Measurements from ENCODE around the gene CAPN14. TPM values are rescaled to one million over a fixed set of nuclear protein-coding genes. Genes with fewer than 3 reads are reported as not detected.

The CAPN14 gene
- total and polyA plus RNA-seq, 2 of the 4 experiments (the other 2 are of a cell fraction): under 0.01 to 0.09 TPM

GRCh38 chr2:31232586-31232985 lies 15.3 kb upstream of the CAPN14 start:
- Histone ChIP-seq H3K4me1 (ENCODE audit: control insufficient read depth, insufficient read depth, low read length) (peaks cover 9% of the 10 kb centered on the region), H4K8ac (ENCODE audit: low read depth in 2 of 2, low read length in 2 of 2) (no peak overlapping the region), H2BK5ac (ENCODE audit: low read depth, low read length, poor library complexity, severe bottlenecking) (no peak overlapping the region), H4K91ac (ENCODE audit: insufficient read depth, low read depth, low read length) (no peak overlapping the region), H3K36me3 (ENCODE audit: control insufficient read depth, insufficient read depth, low read length) (no peaks in the 10 kb centered on the region), H3K23ac (ENCODE audit: low read depth, low read length) (no peak overlapping the region), H3K18ac (ENCODE audit: low read depth, low read length) (no peak overlapping the region), H3K79me1 (ENCODE audit: low read depth in 1 of 2, low read length in 2 of 2) (peaks cover 10 to 23% of the 10 kb centered on the region in 2 experiments; a peak in 3 of 4 replicates), H4K5ac (ENCODE audit: low read depth, low read length) (no peak overlapping the region), H2AFZ (replicated peaks; ENCODE audit: low read length, poor library complexity) (no peak overlapping the region), H3K27me3 (ENCODE audit: control insufficient read depth, insufficient read depth, low read length) (peaks cover 8% of the 10 kb centered on the region; the same call in 1 of the 2 replicates), H3K4me3 (ENCODE audit: insufficient read depth, low read depth, low read length) (no peak overlapping the region), H3K4me2 (ENCODE audit: low read depth, low read length) (no peak overlapping the region), H3K9me3 (ENCODE audit: control insufficient read depth, insufficient read depth, low read length) (no peaks in the 10 kb centered on the region), H2BK20ac (ENCODE audit: low read depth, low read length) (no peak overlapping the region), H2BK15ac (ENCODE audit: low read depth, low read length) (no peak overlapping the region), H3K9me1 (ENCODE audit: insufficient read depth, low read length) (peaks cover 18% of the 10 kb centered on the region; the same call in 1 of the 2 replicates), H2AK9ac (replicated peaks; ENCODE audit: low read depth, low read length, poor library complexity) (no peak overlapping the region), H3K9ac (ENCODE audit: low read depth, low read length) (no peak overlapping the region), H2BK120ac (ENCODE audit: low read depth, low read length) (no peak overlapping the region), H3K27ac (ENCODE audit: insufficient read depth, low read length) (no peak overlapping the region), H3K14ac (replicated peaks; ENCODE audit: low read depth, low read length) (no peak overlapping the region), H3K56ac (ENCODE audit: extremely low read depth, insufficient read depth, low read length) (no peak overlapping the region), H2AK5ac (ENCODE audit: low read depth, low read length) (no peak overlapping the region), H4K20me1 (ENCODE audit: insufficient read depth, low read length) (peaks cover 12% of the 10 kb centered on the region), H3K4ac (ENCODE audit: low read depth, low read length) (no peak overlapping the region)
- dilution Hi-C loops (cut with HindIII; ENCODE audit: low sequenced_read_pairs, unreplicated experiment) (no loop called here), in situ Hi-C loops (cut with MboI; ENCODE audit: low sequenced_read_pairs) (loop anchor here (5.0 kb wide), 1 partner anchor 105 kb away; no protein-coding TSS in a partner anchor), intact Hi-C loops (cut with micrococcal nuclease) (loop anchor here (5.0 kb wide), 1 partner anchor 290 kb away; no protein-coding TSS in a partner anchor)
- CTCF ChIA-PET: interaction anchor here (1.7 to 1.8 kb wide), 2 partner anchors 12 to 102 kb away, joined by 5 to 6 read pairs; no protein-coding TSS in a partner anchor
- WGBS, 2 experiments (ENCODE audit: extremely low coverage in 2 of 2, insufficient read length in 1 of 2): no CpG with 5 or more reads among the region's 4 CpGs
- TF ChIP-seq CEBPB (IDR thresholded peaks at IDR 0.05; ENCODE audit: low read depth, low read length) (no peak), FOS (IDR thresholded peaks at IDR 0.05; ENCODE audit: low read depth, low read length) (no peak), CHD1 (IDR thresholded peaks at IDR 0.05; ENCODE audit: low read depth, low read length) (no peak), MAFK (IDR thresholded peaks at IDR 0.05; ENCODE audit: low read depth, low read length) (no peak), POLR2A (IDR thresholded peaks at IDR 0.05; ENCODE audit: low read depth, low read length) (no peak), CTCF (conservative IDR thresholded peaks at IDR 0.05; ENCODE audit: low read depth, low read length) (no peak), MXI1 (IDR thresholded peaks at IDR 0.05; ENCODE audit: borderline replicate concordance, low read depth, low read length) (no peak), RFX5 (IDR thresholded peaks at IDR 0.05; ENCODE audit: low read depth, low read length) (no peak), BHLHE40 (IDR thresholded peaks at IDR 0.05; ENCODE audit: low read depth, low read length) (no peak), USF2 (IDR thresholded peaks at IDR 0.05; ENCODE audit: low read depth, low read length) (no peak), MAZ (IDR thresholded peaks at IDR 0.05; ENCODE audit: borderline replicate concordance, low read depth, low read length) (no peak), RCOR1 (IDR thresholded peaks at IDR 0.05; ENCODE audit: insufficient replicate concordance, low read length) (no peak), SMC3 (IDR thresholded peaks at IDR 0.05; ENCODE audit: low read depth, low read length) (no peak), NFE2L2 (IDR thresholded peaks at IDR 0.05; ENCODE audit: low read depth, low read length) (no peak), RAD21 (IDR thresholded peaks at IDR 0.05; ENCODE audit: low read length) (no peak)
- TF ChIP-seq, protein P1, sequence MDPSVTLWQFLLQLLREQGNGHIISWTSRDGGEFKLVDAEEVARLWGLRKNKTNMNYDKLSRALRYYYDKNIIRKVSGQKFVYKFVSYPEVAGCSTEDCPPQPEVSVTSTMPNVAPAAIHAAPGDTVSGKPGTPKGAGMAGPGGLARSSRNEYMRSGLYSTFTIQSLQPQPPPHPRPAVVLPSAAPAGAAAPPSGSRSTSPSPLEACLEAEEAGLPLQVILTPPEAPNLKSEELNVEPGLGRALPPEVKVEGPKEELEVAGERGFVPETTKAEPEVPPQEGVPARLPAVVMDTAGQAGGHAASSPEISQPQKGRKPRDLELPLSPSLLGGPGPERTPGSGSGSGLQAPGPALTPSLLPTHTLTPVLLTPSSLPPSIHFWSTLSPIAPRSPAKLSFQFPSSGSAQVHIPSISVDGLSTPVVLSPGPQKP (IDR thresholded peaks at IDR 0.05; ENCODE audit: borderline replicate concordance, low read depth, low read length): no peak
- BruUV-seq (replicated peaks): no TSS peak
- POLR2A ChIA-PET (ENCODE audit: unreplicated experiment): no interaction called here
- ATAC-seq (ENCODE audit: low read depth) (no peak), DNase-seq (no peak)
